Smooth muscle cell of the brain vasculature (primary cell): ENCODE results near the gene GRB7.
A peak's percentile ranks its signal among the peaks of the same experiment; 100 is the strongest.
"Not testable (repeated sequence)": the region's sequence is repeated elsewhere in the genome, so short reads cannot be mapped to it uniquely, and the experiment has no call there.

Experiments used
- DNase-seq: peaks from one replicate; pipeline ENCODE4 v3.0.0-alpha.2; 2012; ENCODE audit warnings: low read depth, low spot score

The GRB7 gene

DNA sequence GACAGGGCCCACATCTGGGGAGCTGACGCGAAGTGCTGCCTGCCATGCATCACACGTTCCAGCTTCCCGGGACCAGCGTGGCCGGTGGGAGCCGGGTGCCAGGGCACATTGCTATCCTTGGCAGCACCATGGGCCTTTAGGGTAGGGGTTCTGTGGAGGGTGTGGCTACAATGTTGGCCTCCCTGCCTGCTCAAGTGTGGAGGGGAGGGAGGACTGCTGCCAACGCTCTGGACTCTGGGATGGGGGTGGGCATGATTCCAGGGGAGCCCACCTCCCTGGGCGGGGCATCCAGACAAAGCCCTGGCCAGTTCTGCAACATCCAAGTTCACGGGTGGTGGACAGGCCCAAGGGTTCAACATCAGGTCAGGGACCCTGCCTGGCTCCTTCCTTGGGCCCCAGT lies 13.9 kb downstream of the GRB7 start:
- no peak for DNase-seq

DNA sequence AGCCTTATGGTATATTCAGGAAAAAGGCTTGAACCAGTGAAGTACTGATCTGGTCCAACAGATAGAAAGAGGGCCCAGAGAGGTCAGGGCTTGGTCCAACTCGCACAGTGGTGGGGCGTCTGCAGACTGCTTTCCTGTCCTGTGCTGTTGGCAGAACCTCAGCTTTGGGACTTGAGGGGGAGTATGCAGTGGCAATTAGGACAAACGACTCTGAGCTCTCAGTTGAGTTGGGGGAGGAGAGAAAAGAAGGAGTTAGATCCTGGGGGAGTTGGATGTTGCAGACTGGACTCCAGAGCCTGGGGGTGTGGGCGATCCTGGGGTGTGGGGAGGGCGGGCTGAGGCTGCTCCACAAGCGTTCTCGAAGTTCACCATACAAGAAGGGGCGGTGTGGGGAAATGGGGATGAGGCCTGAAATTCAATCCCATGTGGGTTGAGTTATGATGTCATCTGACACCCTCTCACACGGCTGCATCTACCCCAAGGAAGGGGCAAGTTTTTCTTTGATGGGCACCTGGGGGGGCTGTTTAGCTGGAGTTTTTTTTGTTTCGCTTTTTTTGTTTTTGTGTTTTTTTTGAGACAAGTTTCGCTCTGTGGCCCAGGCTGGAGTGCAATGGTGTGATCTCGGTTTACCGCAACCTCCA lies 14.6 kb downstream of the GRB7 start:
- no peak for DNase-seq

- DNase-seq, result no peak
Measured at GRCh38 chr17:39753514-39754160, 15.9 kb downstream of the GRB7 start.

- DNase-seq, result peak; percentile 57
Measured at GRCh38 chr17:39754161-39754957, 16.6 kb downstream of the GRB7 start.

- DNase-seq, result no peak
Measured at GRCh38 chr17:39754958-39755553, 17.3 kb downstream of the GRB7 start.

GRCh38 chr17:39755554-39756379 lies 18.0 kb downstream of the GRB7 start:
- no peak for DNase-seq

DNA sequence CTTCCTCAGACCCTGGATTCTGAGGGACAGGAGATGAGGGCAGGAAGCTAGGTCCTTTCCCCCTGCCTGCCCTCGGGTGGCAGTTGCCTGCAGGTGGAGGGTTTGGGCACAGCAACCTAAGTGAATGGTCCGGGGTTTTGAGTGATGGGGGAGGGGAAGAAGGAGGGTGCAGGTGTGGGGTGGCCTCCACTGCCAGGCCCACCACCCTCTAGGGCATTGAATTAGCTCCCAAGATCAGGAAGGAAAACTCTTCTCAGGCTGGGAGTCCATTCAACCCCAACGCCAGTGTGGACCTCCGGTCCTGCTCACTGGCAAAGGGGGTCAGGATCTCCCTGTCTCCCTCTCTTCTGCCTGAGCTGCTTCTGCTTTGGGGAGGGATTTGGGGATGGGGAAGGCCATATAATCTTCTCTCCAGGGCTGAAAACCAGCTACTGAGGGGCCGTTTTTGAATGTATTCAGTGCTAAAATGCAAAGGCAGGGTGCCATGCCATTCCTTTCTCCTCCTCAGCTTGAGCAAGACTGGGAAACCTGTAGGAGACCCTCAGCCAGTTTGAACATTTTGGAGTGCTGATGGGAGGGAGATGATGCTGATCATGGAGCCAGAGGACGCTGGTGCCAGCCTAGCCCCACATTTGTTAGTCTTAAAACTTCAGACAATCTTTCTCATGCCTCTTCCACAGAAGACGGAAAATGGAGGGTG lies 18.8 kb downstream of the GRB7 start:
- DNase-seq, result no peak

DNA sequence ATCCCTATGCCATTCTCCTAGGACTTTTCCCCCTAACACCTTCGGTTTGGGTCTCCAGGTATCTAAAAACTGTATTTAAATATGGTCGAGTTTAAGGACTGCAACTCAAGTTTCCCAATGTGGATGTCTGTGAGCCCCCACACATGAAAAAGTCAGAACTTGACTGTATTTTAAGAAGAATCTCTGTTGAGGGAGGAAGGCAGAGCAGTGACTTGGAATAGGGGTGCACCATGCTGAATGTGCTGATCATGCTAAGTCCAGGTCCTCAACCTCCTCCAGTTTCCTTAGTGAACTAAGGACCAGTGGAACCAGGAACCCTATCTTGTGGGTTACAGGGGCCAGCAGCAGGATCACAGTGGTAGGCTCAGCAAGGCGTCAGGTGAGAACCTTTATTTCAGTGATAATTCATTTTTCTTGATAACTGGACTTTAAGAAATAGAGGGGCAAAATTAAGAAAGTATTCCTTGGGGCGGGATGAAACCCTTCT lies 19.5 kb downstream of the GRB7 start:
- DNase-seq, result no peak

- no peak for DNase-seq
Measured at GRCh38 chr17:39757931-39758873, 20.5 kb downstream of the GRB7 start.

GRCh38 chr17:39759204-39759603 lies 21.5 kb downstream of the GRB7 start:
- no peak for DNase-seq

DNA sequence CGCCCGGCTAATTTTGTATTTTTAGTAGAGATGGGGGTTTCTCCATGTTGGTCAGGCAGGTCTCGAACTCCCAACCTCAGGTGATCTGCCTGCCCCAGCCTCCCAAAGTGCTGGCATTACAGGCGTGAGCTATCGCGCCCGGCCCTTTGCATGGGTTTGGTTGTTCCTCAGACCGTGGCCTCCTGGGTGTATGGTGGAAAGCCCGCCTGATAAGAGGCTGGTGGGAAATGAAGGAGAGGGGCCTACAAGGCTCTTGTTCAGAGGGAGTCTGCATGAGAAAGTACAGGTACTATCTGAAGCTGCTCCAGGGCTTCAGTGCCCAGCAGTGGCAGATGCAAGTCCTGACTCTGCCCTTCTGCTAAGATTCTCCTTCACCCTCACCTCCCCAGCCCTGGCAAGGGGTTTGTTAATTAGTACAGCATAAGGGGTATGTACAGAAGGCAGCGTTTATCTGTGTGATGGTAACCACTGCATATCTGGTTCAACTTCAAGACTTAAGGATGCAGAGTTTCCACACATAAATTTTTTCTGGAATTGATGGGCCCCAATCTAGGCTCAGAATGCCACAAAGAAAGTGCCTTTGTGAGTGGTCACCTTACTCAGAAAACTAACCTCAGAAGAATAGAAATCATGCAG lies 24.2 kb downstream of the GRB7 start:
- no peak for DNase-seq

DNA sequence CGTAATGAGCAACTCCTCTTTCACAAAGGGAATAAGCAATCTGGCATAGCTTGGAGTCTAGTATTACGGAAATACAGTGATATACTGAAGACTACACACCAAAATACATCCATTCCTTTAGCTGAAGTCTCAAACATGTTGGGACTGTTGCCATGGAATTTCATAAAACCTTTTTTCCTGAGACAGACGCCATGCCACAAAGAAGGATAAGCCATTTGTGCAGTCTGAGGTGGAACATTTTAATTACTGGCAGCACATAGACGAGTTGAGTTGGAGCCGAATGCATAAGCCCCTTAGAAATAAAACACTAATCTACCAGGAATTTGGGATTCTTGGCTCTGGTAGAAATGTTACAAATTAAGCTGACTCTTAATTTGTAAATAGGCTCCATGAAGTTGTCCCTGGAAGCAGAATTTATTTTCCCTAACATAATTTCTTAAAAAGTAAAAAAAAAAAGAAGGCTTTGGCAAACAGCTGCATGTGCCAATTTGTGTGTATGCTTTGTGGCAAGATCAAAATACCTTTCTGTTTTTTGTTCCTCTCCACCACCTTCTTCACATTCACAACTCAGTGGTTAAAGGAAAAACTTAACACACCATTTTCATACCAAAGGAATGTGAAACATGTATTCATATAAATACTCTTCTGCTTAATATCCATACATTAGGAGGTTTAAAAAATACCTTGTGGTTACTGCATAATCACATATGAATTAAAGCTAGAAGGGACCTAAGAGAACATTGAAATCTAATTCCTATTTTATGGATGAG lies 25.5 kb downstream of the GRB7 start:
- DNase-seq, result no peak

GRCh38 chr17:39764171-39764570 lies 26.4 kb downstream of the GRB7 start:
- not testable (repeated sequence) for DNase-seq

DNA sequence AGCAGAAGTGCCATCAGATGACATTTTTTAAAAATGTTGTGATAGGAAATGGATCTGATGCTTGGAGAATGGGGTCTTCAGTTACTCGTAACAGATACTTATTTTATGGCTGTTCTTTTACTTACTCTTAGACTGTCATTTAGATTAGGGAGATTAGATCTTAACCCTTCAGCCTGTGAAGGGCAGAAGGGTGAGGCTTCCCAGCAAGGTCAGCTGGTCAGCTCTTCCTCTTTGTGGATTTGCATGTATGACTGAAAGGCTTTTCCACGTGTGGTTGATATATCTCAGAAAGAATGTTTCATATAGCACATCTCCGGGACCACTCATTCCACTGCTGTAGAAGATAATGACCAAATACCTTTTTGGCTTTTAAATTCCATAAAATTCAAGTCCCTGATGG lies 27.4 kb downstream of the GRB7 start:
- no peak for DNase-seq

DNA sequence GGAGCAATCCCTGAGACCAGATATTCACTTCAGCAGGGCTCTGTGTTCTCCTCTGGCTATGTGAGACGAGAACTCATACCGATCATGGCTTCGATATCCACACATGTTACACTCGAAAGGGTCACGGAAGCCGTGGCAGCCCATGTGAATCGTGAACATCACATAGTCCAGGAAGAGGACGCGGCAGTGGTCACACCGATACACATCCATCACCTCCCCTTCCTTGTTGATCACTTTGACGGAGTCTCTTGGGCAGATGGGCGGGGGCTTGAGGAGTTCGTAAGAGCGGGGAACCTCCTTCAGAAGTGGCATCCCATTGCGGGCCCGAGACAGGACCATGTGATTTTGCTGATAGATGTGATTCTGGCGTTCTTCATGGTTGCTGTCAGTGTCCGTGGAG lies 28.0 kb downstream of the GRB7 start:
- DNase-seq, result no peak

DNA sequence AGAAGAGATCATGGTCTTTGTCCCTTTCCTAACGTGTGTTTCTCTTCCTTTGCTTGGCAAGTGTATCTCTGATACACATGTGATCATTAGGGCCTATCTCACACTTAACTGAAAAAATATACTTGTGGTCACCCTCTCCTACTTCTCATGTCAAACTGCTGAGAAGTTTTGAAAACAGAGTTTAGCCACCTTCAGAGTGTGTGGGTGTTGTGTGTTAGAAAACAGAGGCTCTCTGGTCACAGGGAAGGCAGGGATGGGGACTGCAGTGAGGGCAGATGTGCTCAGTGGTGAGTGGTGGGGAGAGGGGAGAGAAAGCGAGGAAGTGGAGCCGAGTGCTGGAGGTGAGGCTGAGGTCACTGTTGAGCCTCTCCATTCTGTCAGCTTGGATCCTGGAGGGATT lies 29.4 kb downstream of the GRB7 start:
- no peak for DNase-seq

GRCh38 chr17:39769974-39770587 lies 32.3 kb downstream of the GRB7 start:
- DNase-seq, result no peak

GRCh38 chr17:39772415-39772814 lies 34.7 kb downstream of the GRB7 start:
- no peak for DNase-seq
